RWPE1 (cell line): ENCODE data around the gene FBXO42.
"Not testable (repeated sequence)": the region's sequence is repeated elsewhere in the genome, so short reads cannot be mapped to it uniquely, and the experiment has no call there.

Experiments used
- CTCF ChIA-PET: fragments of 350-600 bp; sonication (Branson Sonifier 250); formaldehyde crosslinking; extraction: SDS; loops from one replicate; lab custom pipeline; 2021; lab: Yijun Ruan, JAX
- POLR2A ChIA-PET: fragments of 400-600 bp; formaldehyde crosslinking; extraction: SDS; loops from one replicate; lab custom pipeline; 2020; ENCODE audit warnings: antibody characterized with exemption; ENCODE audit not compliant: low non-redundant PET; lab: Yijun Ruan, JAX
- DNase-seq: peaks from one replicate; pipeline ENCODE4 v3.0.0; 2012; ENCODE audit warnings: low spot score
- H3K27ac ChIP-seq: fragments of 450-650 bp; 2 replicates; pipeline ENCODE4 v1.5.1; 2017
- TF ChIP-seq, protein P1 (sequence below): fragments of 450-650 bp; conservative IDR thresholded peaks from 2 replicates; pipeline ENCODE4 v1.5.1; 2017; ENCODE audit warnings: low read depth, mild to moderate bottlenecking

The FBXO42 gene

GRCh38 chr1:16351456-16351993 lies 755 bp downstream of the FBXO42 start:
- no peak for DNase-seq
- peak overlapping the region; percentile 85 for H3K27ac ChIP-seq
- ChIA-PET CTCF (interaction anchor here (0.6 to 2.9 kb wide), 3 partner anchors 11 to 50 kb away, joined by 3 to 11 read pairs (median 4); no protein-coding TSS in a partner anchor), POLR2A (interaction anchor here (0.5 to 0.6 kb wide), 2 partner anchors 63 to 67 kb away, joined by 3 read pairs; no protein-coding TSS in a partner anchor)
- TF ChIP-seq, protein P1, sequence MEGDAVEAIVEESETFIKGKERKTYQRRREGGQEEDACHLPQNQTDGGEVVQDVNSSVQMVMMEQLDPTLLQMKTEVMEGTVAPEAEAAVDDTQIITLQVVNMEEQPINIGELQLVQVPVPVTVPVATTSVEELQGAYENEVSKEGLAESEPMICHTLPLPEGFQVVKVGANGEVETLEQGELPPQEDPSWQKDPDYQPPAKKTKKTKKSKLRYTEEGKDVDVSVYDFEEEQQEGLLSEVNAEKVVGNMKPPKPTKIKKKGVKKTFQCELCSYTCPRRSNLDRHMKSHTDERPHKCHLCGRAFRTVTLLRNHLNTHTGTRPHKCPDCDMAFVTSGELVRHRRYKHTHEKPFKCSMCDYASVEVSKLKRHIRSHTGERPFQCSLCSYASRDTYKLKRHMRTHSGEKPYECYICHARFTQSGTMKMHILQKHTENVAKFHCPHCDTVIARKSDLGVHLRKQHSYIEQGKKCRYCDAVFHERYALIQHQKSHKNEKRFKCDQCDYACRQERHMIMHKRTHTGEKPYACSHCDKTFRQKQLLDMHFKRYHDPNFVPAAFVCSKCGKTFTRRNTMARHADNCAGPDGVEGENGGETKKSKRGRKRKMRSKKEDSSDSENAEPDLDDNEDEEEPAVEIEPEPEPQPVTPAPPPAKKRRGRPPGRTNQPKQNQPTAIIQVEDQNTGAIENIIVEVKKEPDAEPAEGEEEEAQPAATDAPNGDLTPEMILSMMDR, result no peak

- TF ChIP-seq, protein P1, result no peak
- DNase-seq, result no peak
- no peak overlapping the region for H3K27ac ChIP-seq
- ChIA-PET CTCF (no interaction called here), POLR2A (interaction anchor here (0.6 kb wide), 1 partner anchor 309 kb away, joined by 4 read pairs; no protein-coding TSS in a partner anchor)
Observed at GRCh38 chr1:16349847-16350406, 2.4 kb downstream of the FBXO42 start.

GRCh38 chr1:16348414-16349182 lies 3.7 kb downstream of the FBXO42 start:
- CTCF ChIA-PET, result no interaction called here
- peak; percentile 62 for DNase-seq
- H3K27ac ChIP-seq, result no peak overlapping the region
- POLR2A ChIA-PET, result no interaction called here
- TF ChIP-seq, protein P1, result no peak

DNA sequence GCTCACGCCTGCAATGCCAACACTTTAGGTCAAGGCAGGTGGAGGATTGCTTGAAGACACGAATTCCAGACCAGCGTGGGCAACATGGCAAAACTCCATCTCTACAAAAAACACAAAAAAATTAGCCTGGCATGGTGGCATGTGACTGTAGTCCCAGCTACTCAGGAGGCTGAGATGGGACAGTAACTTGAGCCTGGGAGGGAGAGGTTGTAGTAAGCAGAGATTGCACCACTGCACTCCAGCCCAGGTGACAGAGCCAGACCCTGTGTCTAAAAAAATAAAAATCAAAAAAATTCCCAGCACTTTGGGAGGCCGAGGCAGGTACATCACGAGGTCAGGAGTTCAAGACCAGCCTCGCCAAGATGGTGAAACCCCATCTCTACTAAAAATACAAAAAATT lies 9.0 kb downstream of the FBXO42 start:
- POLR2A ChIA-PET, H3K27ac ChIP-seq, DNase-seq, CTCF ChIA-PET: not testable (repeated sequence)

DNA sequence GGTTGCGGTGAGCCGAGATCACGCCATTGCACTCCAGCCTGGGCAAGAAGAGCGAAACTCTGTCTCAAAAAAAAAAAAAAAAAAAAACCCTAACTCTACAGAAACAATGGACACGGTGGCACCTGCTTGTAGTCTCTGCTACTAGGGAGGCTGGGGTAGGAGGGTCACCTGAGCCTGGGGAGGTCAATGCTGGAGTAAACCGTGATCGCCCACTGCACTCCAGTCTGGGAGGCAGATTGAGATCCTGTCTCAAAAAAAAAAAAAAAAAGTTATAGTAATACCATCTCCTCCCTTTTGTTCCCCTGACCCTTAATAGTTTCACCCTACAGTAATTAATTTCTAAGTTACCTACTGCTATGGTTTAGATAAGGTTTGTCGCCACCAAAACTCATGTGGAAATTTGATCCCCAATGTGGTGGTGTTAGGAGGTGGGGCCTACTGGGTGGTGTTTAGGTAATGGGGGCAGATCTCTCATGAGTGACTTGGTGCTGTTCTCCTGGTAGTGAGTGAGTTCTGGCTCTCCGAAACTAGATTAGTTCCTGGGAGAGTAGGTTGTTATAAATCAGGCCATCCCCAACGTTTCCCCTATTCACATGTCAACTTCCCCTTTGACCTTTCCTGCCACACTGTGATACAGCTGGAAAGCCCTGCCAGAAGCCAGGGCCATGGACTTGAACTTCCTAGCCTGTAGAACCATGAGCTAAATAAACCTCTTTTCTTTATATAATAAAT lies 9.8 kb downstream of the FBXO42 start:
- ChIA-PET POLR2A (no interaction called here), CTCF (interaction anchor here (0.6 kb wide), 1 partner anchor 21 kb away, joined by 8 read pairs; no protein-coding TSS in a partner anchor)
- no peak overlapping the region for H3K27ac ChIP-seq
- TF ChIP-seq, protein P1, result no peak
- no peak for DNase-seq

- CTCF ChIA-PET, result no interaction called here
- TF ChIP-seq, protein P1, result no peak
- no peak for DNase-seq
- no peak overlapping the region for H3K27ac ChIP-seq
- POLR2A ChIA-PET, result no interaction called here
Observed at GRCh38 chr1:16340673-16341072, 11.6 kb downstream of the FBXO42 start.
